COLO668 (cell line): ENCODE data around the gene ADAP1.
"Not testable (repeated sequence)": the region's sequence is repeated elsewhere in the genome, so short reads cannot be mapped to it uniquely, and the experiment has no call there.

Source experiments
- DNase-seq: peaks from one replicate; lab custom pipeline; 2025; ENCODE audit not compliant: unreplicated experiment; lab: John Stamatoyannopoulos, UW

The ADAP1 gene

DNA sequence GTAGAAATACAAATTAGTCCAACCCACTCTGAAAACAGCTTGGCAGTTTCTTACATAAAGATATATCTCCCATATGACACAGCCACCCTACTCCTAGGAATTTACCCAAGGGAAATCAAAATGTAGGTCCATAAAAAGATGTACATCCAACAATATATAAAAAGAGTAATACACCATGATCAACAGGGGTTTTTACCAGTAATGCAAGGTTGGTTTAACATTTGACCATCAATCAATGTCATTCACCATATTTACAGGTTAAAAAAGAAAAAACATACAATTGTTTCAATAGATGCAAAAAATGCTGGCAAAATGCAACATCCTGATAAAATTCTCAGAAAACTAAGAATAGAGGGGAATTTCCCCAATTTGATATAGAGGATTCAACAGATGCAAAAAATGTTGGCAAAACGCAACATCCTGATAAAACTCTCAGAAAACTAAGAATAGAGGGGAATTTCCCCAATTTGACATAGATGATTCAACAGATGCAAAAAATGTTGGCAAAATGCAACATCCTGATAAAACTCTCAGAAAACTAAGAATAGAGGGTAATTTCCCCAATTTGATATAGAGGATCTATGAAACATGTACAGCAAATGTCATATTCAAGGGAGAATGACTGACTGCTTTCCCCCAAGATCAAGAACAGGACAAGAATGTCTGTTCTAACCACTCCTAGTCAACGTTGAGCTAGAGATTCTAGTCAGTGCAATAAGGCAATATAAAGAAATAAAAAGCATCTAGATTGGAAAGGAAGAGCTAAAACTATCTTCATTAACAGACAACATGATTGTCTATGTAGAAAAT is 13.7 kb downstream of the ADAP1 start:
- DNase-seq = no peak

DNA sequence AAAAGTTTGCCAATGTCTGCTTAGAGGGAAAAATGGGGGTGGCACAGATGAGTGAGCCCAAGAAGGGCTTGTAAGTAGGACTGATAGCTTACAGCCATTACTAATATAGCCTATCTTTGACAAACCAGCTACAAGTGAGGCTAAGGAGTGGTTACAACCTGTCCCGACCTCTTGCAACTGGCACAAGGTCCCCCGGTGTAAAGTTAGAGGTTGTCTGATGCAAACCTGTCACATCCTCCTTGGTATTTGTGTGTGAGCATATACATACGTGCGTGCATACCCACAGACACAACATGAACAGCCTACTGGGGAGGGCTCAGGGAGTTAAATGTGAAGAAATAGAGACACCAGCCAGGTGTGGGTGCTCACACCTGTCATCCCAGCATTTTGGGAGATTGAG is 14.6 kb downstream of the ADAP1 start:
- no peak for DNase-seq

DNA sequence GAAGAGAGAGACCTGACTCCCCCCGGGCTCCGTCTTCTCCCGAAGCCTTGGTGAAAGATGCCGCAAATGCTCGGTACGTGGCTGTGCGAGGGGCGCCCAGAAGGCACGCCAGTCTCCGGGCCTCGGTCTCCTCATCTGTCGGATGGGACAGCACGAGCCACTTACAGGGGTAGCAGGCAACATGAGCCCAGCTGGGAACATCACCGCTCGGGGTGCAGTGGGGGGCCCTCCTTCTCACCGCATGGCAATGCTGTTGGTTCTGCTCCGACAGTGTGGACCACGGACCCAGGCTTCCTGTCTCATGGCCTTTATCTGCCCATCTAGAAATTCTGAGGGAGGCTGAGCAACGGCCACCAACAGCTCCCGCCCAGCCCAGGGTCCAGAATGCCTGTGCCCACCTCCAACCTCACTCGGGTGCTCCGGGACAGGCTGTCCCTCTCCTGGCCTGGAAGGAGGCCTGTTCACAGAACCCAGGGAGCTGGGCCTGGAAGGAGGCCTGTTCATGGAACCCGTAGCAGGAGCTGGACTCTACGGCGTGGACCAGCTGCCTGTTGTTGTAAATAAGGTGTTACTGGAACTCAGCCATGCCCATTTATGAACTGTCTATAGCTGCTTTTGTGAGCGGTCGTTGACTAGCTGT is 15.8 kb downstream of the ADAP1 start:
- DNase-seq = no peak

DNA sequence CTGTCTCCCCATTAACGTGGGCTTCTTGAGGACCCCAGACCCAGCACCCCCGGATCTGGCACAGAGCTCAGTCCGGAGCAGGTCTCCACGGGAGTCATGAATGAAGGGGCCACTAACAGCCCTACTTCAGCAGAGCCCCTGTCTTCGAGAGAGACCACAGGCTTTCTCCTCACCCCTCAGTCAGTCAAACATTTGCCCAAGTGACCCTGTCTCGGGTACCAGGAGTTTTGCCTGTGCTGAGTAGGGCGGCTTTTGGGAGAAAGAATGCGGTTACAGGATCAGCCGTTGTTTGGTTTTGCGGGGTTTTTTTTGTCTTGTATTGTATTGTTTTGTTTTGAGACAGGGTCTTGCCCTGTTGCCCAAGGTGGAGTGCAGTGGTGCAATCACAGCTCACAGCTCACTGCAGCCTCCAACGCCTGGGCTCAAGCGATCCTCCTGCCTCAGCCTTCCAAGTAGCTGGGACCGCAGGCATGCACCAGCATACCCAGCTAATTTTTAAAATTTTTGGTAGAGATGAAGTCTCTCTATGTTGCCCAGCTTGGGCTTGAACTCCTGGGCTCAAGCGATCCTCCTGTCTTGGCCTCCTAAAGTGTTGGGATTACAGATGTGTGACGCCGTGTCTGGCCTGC is 16.5 kb downstream of the ADAP1 start:
- no peak for DNase-seq

DNA sequence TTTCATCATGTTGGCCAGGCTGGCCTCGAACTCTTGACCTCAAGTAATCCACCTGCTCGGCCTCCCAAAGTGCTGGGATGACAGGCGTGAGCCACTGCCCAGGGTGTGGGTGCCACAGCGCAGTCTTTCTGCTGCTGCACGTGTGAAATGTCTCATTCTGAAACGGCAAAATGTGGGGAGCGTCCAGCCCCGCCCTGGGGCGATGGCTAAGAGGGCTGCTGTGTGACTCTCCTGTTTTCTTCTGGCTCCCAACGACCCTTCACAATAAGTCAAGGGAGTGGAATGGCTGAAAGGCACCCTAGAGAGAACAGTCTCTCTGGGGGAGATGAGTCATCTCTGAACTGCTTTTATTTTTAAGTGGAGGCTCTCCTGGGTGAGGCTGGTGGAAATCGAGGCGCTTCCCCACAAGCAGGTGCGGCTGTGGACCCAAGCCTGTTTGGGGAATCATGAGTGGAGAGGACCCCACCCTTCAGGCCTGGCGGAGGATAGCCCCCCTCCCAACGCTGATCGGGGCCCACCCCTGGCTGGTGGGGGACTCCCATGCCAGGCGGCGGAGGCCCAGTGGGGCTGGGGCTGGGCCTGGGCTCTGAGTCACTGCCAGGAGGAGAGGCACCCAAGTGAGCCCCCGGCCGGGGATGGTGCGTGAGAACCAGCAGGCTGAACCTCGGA is 18.0 kb downstream of the ADAP1 start:
- DNase-seq = no peak

DNA sequence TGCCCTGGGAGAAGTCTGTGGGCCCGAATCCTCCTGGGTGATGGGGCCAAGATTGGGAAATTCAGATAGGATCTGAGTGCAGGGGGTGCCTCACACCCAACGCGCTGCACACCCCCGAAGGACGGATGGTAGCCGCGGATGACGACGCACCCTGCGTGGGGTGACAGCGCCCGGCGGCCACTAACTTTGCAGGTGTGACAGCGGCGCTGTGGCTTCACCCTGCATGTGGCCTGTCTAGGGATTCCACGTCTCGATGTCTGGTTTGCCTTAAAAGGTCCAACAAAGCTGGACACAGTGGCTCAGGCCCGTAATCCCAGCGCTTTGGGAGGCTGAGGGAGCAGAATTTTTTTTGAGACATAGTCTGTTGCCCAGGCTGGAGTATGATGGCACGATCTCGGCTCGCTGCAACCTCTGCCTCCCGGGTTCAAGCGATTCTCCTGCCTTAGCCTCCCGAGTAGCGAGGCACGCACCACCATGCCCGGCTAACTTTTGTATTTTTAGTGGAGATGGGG is 18.6 kb downstream of the ADAP1 start:
- no peak for DNase-seq

DNA sequence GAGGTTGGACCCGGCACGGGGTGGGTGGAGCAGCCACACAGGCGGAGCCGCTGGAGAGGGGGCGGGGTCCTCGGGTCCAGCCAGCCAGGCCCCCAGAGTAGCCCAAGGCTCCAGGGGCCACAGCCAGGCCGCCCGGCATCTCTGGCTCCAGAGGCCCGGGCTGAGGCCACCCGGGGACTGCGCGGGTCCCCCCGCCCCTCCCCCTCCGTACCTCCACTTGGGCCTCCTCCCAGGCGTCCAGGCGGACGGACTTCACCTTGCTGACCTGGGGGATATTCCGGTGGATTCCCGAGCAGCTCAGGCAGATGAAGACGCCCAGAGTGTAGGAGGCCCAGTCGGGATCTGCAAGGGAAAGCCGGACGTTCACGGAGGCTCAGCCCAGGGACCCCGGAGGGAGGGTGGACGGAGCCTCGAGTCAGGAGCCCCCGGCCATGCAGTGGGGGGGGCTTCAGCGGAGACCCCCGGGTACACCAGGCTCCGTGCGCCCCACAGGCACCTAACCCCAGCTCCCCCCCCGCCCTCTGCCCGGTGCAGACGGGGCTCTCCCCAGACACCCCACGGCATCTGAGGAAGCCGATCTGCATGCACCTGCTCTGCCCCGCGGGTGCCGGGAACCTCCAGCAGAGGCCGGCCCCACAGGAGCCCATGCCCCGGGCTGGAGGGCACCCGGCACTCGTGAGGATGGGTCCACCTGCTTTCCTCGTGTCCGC is 19.2 kb downstream of the ADAP1 start:
- no peak for DNase-seq

DNA sequence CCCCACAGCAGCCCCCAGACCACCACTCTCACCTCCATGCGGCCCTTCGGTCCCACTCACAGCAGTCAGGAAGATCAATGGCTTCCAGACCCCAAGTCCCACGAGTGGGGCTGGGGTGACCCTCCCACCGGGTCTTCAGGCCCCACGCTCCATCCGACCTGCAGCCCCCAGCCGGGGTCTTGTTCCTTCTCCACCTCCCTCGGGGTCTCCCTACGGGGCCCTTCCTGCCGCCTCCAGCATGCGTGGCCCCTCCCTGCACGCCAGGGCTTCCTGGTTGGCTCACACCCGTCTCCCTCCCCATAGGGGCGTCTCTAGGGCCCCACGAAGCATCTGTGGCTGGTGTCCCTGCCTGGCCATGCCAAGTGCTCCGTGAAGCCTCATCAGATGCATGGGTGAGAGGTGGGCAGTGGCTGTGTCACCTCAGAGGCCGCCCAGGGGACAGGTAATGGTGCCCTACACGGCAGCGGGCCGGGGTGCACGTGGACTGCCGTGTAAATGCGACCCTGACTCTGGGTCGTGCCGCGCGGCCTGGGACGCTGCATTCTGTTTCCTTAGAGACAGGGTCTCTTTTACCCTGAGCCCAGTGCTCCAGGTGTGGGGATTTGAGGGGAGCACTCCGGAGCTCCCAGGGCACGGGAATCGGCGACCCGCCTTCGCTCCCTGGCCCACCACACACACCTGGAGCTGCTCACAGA is 19.9 kb downstream of the ADAP1 start:
- no peak for DNase-seq

DNA sequence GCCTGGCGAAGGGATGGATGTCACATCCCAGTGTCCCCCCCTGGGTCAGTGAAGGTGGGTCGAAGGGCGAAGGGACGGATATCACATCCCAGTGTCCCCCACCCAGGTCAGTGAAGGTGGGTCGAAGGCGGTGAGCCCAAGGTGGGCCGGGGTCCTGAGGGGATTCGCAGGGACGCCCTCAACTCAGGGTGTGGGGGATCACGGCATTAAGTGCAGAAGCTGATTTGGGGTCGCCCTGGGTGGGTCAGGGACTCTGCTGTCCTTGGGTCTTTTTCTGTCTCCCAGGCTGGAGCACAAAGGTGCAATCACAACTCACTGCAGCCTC is 21.9 kb downstream of the ADAP1 start:
- DNase-seq = no peak

DNA sequence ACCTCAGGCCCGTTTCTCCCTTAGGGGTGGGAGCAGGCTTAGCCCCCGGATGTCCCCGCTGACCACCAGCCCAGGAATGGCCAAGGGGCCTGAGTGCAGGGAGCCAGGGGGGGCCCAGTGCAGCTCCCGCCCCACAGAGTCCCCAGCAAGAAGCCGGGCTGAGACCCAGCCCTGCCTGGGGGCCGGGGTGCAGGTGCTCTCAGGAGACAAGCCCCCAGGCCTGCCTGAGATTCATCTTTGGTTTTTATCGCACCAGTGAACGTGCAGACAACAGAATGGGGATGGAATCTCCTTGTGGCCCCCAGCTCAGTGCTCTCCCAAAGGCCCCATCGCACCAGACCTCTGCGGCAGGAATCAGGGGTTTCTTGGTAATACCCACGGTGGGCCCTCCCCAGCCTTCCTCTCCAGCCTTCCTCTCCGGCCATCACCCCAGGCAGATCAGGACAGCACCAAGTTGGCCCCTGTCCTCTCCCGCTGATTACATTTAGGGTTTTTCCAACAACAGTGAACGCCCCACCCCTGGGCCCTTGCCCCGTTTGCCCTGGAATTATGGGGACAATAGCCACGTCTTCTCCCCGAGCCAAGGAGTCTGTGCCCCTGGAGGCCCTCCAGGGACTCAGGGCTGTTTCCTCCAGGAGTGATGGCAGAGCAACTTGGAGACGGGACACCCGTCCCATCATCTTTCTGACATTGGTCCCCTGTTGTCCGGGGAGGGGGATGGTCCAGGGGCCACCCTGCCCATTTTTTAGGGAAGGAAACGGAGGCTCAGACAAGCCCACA is 22.4 kb downstream of the ADAP1 start:
- no peak for DNase-seq

DNA sequence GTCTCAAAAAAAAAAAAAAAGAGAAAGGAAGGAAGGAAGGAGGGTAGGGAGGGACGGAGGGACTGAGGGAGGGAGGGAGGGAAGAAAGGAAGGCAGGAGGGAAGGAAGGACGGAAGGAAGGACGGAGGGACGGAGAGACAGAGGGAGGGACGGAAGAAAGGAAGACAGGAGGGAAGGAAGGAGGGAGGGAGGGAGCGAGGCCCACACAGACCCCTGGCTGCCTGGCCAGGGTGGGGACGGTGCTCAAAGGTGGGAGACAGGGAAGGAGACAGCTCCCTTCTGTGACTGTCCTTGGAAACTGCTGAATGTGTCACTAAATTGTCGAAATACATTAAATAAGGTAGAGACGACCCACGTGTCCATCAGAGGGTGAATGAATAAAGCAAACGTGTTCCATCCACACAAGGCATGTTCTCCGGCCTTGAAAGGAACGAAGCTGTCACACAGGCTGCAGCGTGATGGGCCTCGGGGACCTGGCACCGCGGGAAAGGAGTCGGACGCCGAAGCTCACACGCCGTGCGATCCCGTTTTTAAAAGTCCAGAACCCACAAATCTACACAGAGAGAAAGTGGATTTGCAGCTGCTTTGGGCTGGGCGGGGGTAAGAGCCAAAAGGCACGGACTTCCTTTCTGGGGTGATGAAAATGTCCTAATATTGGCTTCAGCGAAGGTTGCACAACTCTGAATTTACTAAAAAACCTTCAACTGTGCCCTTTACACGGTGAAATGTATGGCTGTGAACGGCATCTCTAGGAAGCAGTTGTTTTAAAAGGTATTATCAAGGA is 23.3 kb downstream of the ADAP1 start:
- DNase-seq = no peak

DNA sequence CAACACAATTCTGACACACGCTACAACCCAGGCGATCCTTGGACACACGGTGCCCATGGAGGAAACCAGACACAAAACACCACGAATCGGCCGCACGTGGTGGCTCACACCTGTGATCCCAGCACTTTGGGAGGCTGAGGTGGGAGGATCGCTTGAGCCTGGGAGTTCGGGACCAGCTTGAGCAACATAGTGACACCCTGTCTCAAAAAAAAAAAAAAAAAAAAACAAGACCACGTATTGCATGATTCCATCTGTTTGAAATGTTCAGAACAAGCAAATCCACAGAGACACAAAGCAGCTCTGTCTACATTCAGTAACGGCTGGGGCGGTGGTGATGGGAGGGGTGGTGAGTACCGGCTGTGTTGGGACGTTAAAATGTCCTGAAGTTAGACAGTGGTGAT is 25.2 kb downstream of the ADAP1 start:
- no peak for DNase-seq

DNA sequence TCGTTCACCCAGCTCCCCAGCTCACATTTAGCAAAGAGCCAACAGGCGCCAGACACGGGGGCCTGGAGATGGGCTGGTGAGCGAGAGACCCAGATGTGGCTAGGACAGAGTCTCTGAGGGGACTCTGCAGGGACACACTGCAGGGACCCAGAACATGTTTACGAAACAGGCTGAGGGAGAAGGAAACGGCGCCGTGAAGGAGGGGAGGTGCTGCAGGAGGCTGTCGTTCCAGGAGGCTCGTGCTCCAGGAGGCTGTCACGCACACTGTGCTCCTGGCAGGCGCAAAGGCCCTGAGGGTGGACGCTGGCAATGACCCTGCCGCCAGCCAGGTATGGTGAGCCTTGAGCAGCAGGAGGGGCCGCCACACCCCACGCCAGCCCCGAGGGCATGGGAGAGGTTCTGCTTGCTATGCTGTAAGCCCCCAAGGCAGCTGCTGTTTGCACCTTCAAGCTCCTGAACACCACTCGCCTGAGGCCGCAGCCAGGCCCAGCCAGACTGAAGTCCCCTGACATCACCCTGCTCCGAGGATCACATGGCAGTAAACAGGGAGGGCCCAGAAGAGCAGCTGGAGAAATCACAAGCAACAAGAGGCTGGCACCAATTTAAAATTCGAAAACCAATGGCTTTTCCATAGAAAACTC is 27.3 kb downstream of the ADAP1 start:
- DNase-seq = no peak

DNA sequence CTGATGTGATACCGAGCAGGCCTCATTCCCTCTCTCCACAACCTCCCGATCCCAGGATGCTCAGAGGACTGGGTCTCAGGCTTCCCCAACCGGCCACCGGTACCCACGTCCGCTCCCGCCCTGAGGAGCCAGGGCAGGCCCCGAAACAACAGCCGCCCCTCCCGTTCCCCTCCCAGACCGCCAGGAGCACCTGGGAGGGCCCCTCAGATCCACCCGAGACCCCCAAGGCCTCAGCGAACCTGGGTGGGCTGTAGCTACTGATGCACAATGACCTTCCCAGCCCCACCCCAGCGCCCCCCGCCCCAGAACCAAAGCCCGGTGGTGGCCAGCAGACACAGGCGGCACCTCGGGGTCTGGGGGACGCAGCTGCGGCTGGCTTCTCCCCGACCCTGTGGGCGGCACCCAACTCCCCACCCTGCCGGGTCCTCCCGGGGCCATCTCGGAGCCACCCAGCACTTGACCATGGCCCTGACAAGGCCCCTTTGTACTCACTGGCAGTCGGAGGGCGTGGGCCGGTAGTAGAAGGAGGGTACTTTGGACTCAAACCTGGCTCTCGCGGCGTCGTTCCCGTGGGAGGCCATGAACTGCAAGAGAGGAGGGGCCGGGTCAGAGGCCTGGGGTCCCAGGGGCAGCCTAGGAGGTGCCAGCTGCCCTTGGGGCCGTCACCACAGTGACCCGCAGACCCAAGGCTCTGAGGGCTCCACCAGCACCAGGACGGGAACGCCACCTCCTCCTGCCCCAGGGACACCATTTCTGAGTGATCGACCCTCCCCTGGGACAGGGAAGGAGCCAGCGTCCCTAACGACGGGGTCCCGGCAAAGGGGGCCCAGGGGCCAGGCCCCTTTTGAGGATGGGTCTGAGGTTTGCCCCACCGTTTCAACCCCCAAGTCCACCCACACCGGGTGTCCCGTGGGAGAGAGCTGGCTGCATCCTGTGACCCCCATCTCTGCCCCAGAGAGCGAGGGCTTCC is 28.1 kb downstream of the ADAP1 start:
- no peak for DNase-seq

DNA sequence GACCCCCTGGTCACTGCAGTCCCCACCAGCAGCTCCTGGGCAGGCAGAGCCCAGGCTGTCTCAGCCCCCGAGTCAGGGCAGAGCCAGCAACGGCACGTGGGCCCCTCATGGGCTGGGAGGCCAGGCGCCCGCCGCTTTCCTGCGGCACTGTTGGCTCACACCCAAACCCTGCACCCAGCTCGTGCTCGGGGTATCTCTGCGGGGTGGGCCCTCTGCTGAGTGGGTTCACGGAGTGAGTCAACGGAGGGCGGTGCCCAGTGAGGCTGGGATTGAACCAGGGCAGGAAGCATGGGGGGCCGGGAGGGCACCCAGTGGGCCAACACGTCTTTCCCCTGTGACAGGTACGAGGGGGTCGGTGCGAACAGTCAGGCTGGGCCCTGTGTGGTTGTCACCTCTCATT is 28.9 kb downstream of the ADAP1 start:
- DNase-seq = no peak

DNA sequence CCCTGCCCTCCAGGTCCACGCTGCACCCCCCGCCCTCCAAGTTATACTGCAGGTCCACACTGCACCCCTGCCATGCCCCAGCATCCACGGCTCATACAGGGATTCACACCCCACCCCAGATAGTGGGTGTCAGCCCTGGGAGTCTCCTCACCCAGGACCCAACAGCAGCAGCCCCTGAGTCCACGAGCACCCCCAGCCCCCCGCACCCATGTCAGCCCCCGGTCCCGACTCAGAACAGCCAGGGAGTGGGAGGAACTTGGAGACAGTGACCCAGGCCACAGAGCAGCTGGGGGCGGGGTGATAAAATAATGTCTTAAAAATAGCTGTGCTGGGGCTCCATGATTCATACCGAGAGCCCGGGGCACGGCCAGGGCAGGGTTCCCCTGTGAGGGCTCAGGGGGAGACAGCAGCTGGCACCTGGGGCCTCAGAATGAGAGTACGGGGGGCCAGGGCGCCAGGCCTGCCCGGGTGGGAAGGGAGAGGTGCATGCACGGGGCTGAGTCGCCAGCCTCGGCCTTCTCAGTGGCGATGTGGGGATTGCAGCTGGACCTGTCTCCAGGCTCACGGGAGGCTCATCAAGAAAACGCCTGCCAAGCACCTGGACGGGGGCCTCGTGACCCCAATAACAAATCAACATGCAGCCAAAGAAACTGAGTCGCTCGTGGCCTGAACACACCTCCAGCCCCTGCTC is 29.8 kb downstream of the ADAP1 start:
- no peak for DNase-seq

DNA sequence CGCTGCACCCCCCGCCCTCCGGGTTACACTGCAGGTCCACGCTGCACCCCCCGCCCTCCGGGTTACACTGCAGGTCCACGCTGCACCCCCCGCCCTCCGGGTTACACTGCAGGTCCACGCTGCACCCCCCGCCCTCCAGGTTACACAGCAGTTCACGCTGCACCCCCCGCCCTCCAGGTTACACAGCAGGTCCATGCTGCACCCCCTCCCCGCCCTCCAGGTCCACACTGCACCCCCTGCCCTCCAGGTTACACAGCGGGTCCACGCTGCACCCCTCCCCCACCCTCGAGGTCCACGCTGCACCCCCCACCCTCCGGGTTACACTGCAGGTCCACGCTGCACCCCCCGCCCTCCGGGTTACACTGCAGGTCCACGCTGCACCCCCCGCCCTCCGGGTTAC is 30.4 kb downstream of the ADAP1 start:
- not testable (repeated sequence) for DNase-seq
